ENCODE data around the gene FAM221A.

The FAM221A gene

GRCh38 chr7:23658831-23659427 is 21.1 kb upstream of the FAM221A start:
- H3K27me3 ChIP-seq (ENCODE audit: insufficient read depth, low read length, poor library complexity): no peaks in the 10 kb centered on the region
- H4K20me1 ChIP-seq (ENCODE audit: insufficient read depth, low read length): no peaks in the 10 kb centered on the region
- H3K27ac ChIP-seq (ENCODE audit: low read length): no peak overlapping the region
- H3K4me1 ChIP-seq (ENCODE audit: insufficient read depth, low read length): no peaks in the 10 kb centered on the region
- ATAC-seq (ENCODE audit: insufficient read depth, low read depth) (no peak), DNase-seq (no peak)
- TF ChIP-seq EZH2 (IDR thresholded peaks at IDR 0.05; ENCODE audit: borderline replicate concordance, low read depth, low read length, severe bottlenecking): no peak
- TF ChIP-seq, protein P1, sequence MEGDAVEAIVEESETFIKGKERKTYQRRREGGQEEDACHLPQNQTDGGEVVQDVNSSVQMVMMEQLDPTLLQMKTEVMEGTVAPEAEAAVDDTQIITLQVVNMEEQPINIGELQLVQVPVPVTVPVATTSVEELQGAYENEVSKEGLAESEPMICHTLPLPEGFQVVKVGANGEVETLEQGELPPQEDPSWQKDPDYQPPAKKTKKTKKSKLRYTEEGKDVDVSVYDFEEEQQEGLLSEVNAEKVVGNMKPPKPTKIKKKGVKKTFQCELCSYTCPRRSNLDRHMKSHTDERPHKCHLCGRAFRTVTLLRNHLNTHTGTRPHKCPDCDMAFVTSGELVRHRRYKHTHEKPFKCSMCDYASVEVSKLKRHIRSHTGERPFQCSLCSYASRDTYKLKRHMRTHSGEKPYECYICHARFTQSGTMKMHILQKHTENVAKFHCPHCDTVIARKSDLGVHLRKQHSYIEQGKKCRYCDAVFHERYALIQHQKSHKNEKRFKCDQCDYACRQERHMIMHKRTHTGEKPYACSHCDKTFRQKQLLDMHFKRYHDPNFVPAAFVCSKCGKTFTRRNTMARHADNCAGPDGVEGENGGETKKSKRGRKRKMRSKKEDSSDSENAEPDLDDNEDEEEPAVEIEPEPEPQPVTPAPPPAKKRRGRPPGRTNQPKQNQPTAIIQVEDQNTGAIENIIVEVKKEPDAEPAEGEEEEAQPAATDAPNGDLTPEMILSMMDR (IDR thresholded peaks at IDR 0.05; ENCODE audit: borderline replicate concordance, extremely low read depth, low read length, poor library complexity, severe bottlenecking): no peak
- no peaks in the 10 kb centered on the region for H3K79me2 ChIP-seq (ENCODE audit: insufficient read depth, low read length)
- no peak overlapping the region for H2AFZ ChIP-seq (ENCODE audit: low read depth, low read length)
- no peak overlapping the region for H3K4me3 ChIP-seq (ENCODE audit: low read depth in 1 of 2, low read length in 2 of 2)
- no peaks in the 10 kb centered on the region for H3K36me3 ChIP-seq (ENCODE audit: insufficient read depth, low read length)
- no peak overlapping the region for H3K4me2 ChIP-seq (ENCODE audit: insufficient read depth, low read length)
- H3K9ac ChIP-seq (ENCODE audit: low read depth, low read length): no peak overlapping the region
- peaks cover 18% of the 10 kb centered on the region for H3K9me3 ChIP-seq (ENCODE audit: insufficient read depth, low read length, severe bottlenecking)

- Histone ChIP-seq H3K9ac (ENCODE audit: low read depth, low read length) (no peak overlapping the region), H3K4me2 (ENCODE audit: insufficient read depth, low read length) (no peak overlapping the region), H3K4me3 (ENCODE audit: low read depth in 1 of 2, low read length in 2 of 2) (no peak overlapping the region), H3K79me2 (ENCODE audit: insufficient read depth, low read length) (no peaks in the 10 kb centered on the region), H3K36me3 (ENCODE audit: insufficient read depth, low read length) (no peaks in the 10 kb centered on the region), H3K27me3 (ENCODE audit: insufficient read depth, low read length, poor library complexity) (no peaks in the 10 kb centered on the region), H4K20me1 (ENCODE audit: insufficient read depth, low read length) (no peaks in the 10 kb centered on the region), H2AFZ (ENCODE audit: low read depth, low read length) (no peak overlapping the region), H3K27ac (ENCODE audit: low read length) (no peak overlapping the region), H3K4me1 (ENCODE audit: insufficient read depth, low read length) (no peaks in the 10 kb centered on the region), H3K9me3 (ENCODE audit: insufficient read depth, low read length, severe bottlenecking) (peaks cover 9% of the 10 kb centered on the region)
- DNase-seq (no peak), ATAC-seq (ENCODE audit: insufficient read depth, low read depth) (no peak)
- TF ChIP-seq, protein P1 (IDR thresholded peaks at IDR 0.05; ENCODE audit: borderline replicate concordance, extremely low read depth, low read length, poor library complexity, severe bottlenecking): no peak
- TF ChIP-seq EZH2 (IDR thresholded peaks at IDR 0.05; ENCODE audit: borderline replicate concordance, low read depth, low read length, severe bottlenecking): no peak
These were observed 18.6 kb upstream of the FAM221A start for GRCh38 chr7:23661385-23661784.

GRCh38 chr7:23662124-23662983 is 17.6 kb upstream of the FAM221A start:
- no peaks in the 10 kb centered on the region for H3K79me2 ChIP-seq (ENCODE audit: insufficient read depth, low read length)
- no peaks in the 10 kb centered on the region for H3K36me3 ChIP-seq (ENCODE audit: insufficient read depth, low read length)
- DNase-seq (no peak), ATAC-seq (ENCODE audit: insufficient read depth, low read depth) (no peak)
- H3K27me3 ChIP-seq (ENCODE audit: insufficient read depth, low read length, poor library complexity): no peaks in the 10 kb centered on the region
- H3K4me2 ChIP-seq (ENCODE audit: insufficient read depth, low read length): no peak overlapping the region
- H4K20me1 ChIP-seq (ENCODE audit: insufficient read depth, low read length): no peaks in the 10 kb centered on the region
- no peak overlapping the region for H3K27ac ChIP-seq (ENCODE audit: low read length)
- H3K4me1 ChIP-seq (ENCODE audit: insufficient read depth, low read length): no peaks in the 10 kb centered on the region
- H3K4me3 ChIP-seq (ENCODE audit: low read depth in 1 of 2, low read length in 2 of 2): no peak overlapping the region
- H3K9ac ChIP-seq (ENCODE audit: low read depth, low read length): no peak overlapping the region
- H3K9me3 ChIP-seq (ENCODE audit: insufficient read depth, low read length, severe bottlenecking): peaks cover 9% of the 10 kb centered on the region
- TF ChIP-seq, protein P1 (IDR thresholded peaks at IDR 0.05; ENCODE audit: borderline replicate concordance, extremely low read depth, low read length, poor library complexity, severe bottlenecking): no peak
- no peak for TF ChIP-seq EZH2 (IDR thresholded peaks at IDR 0.05; ENCODE audit: borderline replicate concordance, low read depth, low read length, severe bottlenecking)
- H2AFZ ChIP-seq (ENCODE audit: low read depth, low read length): no peak overlapping the region

All from DND-41 (cell line).